Neutrophil (primary cell): Measurements from ENCODE around the gene PRAC1.

Experiments used
- H3K27ac ChIP-seq: fragments of 200-600 bp; sonication (generic); 2 replicates; pipeline ENCODE4 v1.5.1; 2016; ENCODE audit warnings: mild to moderate bottlenecking, moderate library complexity
- H3K27me3 ChIP-seq: fragments of 200-600 bp; sonication (generic); 2 replicates; pipeline ENCODE4 v1.6.0; 2016; ENCODE audit warnings: mild to moderate bottlenecking
- H3K36me3 ChIP-seq: fragments of 200-600 bp; sonication (generic); 2 replicates; pipeline ENCODE4 v1.5.1; 2017
- H3K4me1 ChIP-seq, 2 experiments: fragments of 200-600 bp in 1 of 2; sonication (generic) in 1 of 2; 1 replicate in 1 of 2; 2 replicates in 1 of 2; pipeline versions ENCODE4 v1.5.1 to v1.6.1; 2013 to 2016; ENCODE audit warnings: low read depth in 1 of 2, low read length in 1 of 2, mild to moderate bottlenecking in 1 of 2, moderate library complexity in 1 of 2; ENCODE audit not compliant: control insufficient read depth in 1 of 2, insufficient read depth in 1 of 2
- H3K4me3 ChIP-seq, 2 experiments: fragments of 200-600 bp in 1 of 2; sonication (generic) in 1 of 2; 1 replicate in 1 of 2; 2 replicates in 1 of 2; pipeline ENCODE4 v1.5.1; 2013 to 2016; ENCODE audit warnings: low read depth in 1 of 2, low read length in 1 of 2, mild to moderate bottlenecking in 1 of 2, moderate library complexity in 1 of 2
- H3K9me3 ChIP-seq: fragments of 200-600 bp; sonication (generic); 2 replicates; pipeline ENCODE4 v1.5.1; 2016
- TF ChIP-seq, protein P1 (sequence below): fragments of 200-600 bp; sonication (generic); IDR thresholded peaks from 2 replicates; pipeline ENCODE4 v1.5.1; 2016; ENCODE audit warnings: antibody characterized with exemption

The PRAC1 gene

DNA sequence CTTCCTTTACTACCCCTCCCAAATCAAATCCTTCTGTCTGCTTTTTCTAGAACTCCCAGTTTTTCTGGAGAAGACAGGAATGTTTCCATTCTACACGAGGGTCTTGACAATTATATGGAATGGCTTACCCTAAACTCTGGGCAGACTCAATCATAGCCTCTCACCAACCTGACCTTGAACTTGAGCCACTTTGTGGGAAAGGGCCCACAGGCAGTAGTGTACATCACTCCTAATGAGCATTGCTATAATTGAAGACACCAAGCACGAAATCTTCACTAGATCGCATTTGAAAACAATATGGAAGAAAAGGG is 7.9 kb upstream of the PRAC1 start:
- Histone ChIP-seq H3K4me3 (no peak overlapping the region), H3K27ac (no peak overlapping the region), H3K27me3 (peaks cover 100% of the 10 kb centered on the region), H3K36me3 (no peaks in the 10 kb centered on the region), H3K4me1 (no peaks in the 10 kb centered on the region), H3K9me3 (no peaks in the 10 kb centered on the region)
- TF ChIP-seq, protein P1, sequence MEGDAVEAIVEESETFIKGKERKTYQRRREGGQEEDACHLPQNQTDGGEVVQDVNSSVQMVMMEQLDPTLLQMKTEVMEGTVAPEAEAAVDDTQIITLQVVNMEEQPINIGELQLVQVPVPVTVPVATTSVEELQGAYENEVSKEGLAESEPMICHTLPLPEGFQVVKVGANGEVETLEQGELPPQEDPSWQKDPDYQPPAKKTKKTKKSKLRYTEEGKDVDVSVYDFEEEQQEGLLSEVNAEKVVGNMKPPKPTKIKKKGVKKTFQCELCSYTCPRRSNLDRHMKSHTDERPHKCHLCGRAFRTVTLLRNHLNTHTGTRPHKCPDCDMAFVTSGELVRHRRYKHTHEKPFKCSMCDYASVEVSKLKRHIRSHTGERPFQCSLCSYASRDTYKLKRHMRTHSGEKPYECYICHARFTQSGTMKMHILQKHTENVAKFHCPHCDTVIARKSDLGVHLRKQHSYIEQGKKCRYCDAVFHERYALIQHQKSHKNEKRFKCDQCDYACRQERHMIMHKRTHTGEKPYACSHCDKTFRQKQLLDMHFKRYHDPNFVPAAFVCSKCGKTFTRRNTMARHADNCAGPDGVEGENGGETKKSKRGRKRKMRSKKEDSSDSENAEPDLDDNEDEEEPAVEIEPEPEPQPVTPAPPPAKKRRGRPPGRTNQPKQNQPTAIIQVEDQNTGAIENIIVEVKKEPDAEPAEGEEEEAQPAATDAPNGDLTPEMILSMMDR, result no peak

DNA sequence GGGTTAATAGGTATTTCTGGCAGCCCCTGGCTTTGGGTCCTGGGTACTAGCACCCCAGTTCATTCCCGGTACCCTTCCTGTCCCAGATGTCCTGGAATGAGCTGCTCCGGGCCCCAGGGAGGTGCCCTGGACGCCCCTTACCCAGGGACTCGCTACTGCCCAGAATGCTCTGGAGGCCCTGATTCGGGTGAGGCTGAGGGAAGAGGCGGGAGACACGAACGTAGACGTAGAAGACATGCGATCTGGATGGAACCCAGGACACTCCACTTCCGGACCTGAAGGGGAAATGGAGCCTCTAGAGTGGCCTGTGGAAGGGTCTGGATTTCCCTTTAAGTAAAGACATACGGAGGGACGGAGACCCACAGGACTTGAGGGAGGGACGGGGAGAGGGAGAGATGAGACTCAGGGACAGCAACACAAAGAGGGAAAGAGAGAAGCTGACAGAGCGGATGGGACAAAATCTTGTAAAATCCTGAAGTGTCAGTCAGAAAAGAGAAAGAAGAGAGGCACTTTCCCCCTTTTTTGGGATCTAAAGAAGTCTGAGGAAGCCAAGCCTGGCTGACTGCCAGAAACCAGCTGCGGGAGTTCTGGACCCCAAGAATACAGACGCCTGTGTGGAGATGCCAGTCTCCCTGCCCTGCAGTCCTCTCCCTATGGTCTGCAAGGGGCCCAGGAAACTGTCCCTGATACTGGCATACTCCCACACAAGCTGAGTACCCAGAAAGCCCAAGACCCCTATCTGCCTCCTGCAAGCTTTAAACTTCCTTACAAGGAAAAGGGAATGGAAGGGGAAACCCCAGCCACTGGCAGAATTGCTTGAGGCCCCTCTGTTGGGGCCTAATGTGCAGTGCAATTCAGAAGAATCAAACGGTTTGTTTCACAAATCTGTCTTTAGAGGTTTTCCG is 7.3 kb upstream of the PRAC1 start:
- Histone ChIP-seq H3K9me3 (no peaks in the 10 kb centered on the region), H3K27me3 (peaks cover 100% of the 10 kb centered on the region), H3K4me1 (peaks cover 0 to 1% of the 10 kb centered on the region in 2 experiments), H3K36me3 (no peaks in the 10 kb centered on the region), H3K4me3 (no peak overlapping the region), H3K27ac (no peak overlapping the region)
- TF ChIP-seq, protein P1, result no peak

DNA sequence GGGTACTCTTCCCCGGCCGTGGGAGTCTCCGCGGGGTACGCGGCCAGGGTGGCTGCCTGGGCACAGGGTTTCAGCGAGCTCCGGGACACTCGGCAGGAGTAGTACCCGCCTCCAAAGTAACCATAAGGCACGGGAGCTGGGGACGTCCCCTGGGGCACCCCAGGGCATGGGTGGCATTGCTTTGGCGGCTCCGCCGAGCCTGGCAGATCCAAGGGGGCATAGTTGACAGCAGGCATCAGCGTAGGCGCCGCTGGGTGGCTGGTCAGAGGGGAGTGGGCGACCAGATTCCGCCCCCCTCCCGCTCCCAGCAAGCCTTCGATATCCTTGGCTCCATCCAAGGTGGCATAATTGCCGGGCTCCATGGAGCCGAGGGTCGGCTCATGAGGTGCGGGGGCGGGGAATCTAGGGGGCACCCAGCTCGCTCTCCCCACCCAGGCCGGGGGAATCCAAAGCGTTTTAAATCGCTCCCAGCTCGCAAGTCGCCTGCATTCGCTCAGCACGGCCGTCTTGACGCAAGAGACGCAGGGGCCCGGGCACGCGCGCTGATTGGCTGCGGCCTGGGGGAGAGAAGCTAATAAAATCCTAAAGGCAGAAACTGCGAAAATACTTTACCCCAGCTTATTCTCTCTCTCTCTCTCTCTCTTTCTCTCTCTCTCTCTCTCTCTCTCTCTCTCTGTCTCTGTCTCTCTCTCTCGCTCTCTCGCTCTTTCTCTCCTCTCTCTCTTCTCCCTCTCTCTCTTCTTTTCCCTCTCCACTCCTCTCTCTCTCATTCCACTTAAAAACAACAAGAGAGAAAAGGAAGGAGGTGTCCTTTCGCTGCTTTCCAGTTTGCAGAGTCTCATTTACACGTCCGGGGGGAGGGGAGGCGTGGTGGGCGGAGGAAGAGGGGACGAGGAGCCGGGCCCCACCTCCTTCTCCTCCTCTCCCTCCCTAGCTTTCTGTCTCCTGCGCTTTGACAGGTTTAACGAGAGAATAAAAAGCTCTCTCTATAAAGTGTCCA is 6.2 kb upstream of the PRAC1 start, which contains the start of gene HOXB13:
TSS of gene HOXB13 (minus strand) at position 519 of the 1,000 bp plus-strand sequence. CDS start at position 362, 157 bp downstream.
- Histone ChIP-seq H3K9me3 (no peaks in the 10 kb centered on the region), H3K27me3 (peaks cover 100% of the 10 kb centered on the region), H3K27ac (no peak within 1 kb of the TSS), H3K4me1 (peaks cover 0 to 10% of the 10 kb centered on the region in 2 experiments), H3K36me3 (no peaks in the 10 kb centered on the region), H3K4me3 (no peak within 1 kb of the TSS)
- TF ChIP-seq, protein P1, result no peak

DNA sequence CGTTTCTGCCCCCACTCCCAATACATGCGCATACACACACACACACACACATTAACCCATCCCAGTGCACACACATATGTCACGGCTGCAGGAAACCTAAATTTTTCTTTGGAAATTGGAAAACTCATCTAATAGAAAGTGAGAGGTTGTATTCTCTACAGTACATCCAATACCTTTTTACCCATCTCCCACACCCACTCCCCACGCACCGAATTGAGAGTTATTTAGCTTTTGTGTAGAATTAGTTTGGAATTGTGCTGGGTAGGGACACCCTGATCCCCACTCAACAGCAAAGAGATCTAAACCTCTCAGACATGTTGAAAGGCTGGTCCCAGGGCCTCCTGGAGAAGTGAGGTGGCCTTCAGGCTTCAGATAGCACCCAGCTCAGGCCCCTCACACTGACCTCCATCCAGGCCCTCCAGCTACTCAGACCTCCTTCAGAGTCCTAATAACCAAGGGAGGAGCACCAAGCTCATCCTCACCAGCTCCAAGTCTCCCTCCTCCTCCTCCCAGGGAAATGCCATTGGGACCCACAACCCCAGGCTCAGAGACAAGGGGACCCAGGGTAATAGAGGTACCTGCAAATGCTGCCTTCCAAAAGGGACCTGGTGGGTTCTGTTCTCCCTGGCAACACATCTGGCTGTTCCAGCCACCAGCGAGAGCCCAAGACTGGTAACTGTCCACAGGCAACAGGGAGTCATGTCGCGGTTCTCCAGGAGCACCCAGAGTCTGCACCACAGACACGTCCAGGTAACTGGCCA is 5.3 kb upstream of the PRAC1 start:
- no peaks in the 10 kb centered on the region for H3K9me3 ChIP-seq
- H3K4me3 ChIP-seq, result no peak overlapping the region
- no peaks in the 10 kb centered on the region for H3K36me3 ChIP-seq
- H3K27me3 ChIP-seq, result peaks cover 100% of the 10 kb centered on the region
- H3K27ac ChIP-seq, result no peak overlapping the region
- H3K4me1 ChIP-seq, result peaks cover 0 to 11% of the 10 kb centered on the region in 2 experiments
- TF ChIP-seq, protein P1, result no peak

DNA sequence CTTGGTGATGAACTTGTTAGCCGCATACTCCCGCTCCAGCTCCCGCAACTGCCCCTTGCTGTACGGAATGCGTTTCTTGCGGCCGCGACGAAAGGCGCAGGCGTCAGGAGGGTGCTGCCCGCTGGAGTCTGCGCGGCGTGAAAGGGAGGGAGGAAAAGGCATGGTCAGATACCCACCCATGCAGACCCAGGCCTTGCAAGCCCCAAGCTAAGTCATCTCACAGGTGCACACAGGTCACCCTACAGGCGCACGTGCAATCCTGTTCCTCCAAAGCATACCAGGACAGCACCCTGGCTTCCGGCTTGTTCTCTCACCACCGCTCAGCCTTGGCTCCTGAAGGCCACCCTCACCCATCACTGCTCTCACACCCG is 4.6 kb upstream of the PRAC1 start:
- TF ChIP-seq, protein P1, result no peak
- Histone ChIP-seq H3K4me3 (no peak overlapping the region), H3K36me3 (no peaks in the 10 kb centered on the region), H3K9me3 (no peaks in the 10 kb centered on the region), H3K27ac (no peak overlapping the region), H3K27me3 (peaks cover 100% of the 10 kb centered on the region), H3K4me1 (peaks cover 0 to 11% of the 10 kb centered on the region in 2 experiments)
